CD4-positive, CD25-positive, alpha-beta regulatory T cell (primary cell): ENCODE measurements around the gene PDE8B. TPM values are rescaled to one million over a fixed set of nuclear protein-coding genes. Genes with fewer than 3 reads are reported as not detected.
"Not testable (repeated sequence)": the region's sequence is repeated elsewhere in the genome, so short reads cannot be mapped to it uniquely, and the experiment has no call there.

Source experiments
- ATAC-seq, 2 donors: fragments of 150-1000 bp; cut with Tn5 transposase; one replicate each; pipeline ENCODE4 v1.10.0; 2021; ENCODE audit warnings: low read depth in 2 of 2, moderate number of reproducible peaks in 2 of 2, moderate library complexity in 1 of 2
- DNase-seq, 3 donors: peaks; one replicate each; pipeline versions ENCODE4 v3.0.0 to v3.0.0-alpha.2; 2012 to 2022; ENCODE audit warnings: mixed read lengths in 1 of 3
- H3K27ac ChIP-seq: one replicate; pipeline ENCODE4 v1.7.0; 2013; ENCODE audit warnings: mild to moderate bottlenecking, low read length; ENCODE audit not compliant: insufficient read depth, poor library complexity, severe bottlenecking
- H3K27me3 ChIP-seq: one replicate; pipeline ENCODE4 v1.7.0; 2013; ENCODE audit warnings: low read length; ENCODE audit not compliant: control insufficient read depth, insufficient read depth
- H3K36me3 ChIP-seq: one replicate; pipeline ENCODE4 v1.7.0; 2013; ENCODE audit warnings: mild to moderate bottlenecking, low read length, moderate library complexity; ENCODE audit not compliant: control insufficient read depth, insufficient read depth
- H3K4me1 ChIP-seq: 2 replicates; pipeline ENCODE4 v1.7.0; 2013; ENCODE audit warnings: mild to moderate bottlenecking, low read length; ENCODE audit not compliant: insufficient read depth, control insufficient read depth, poor library complexity, severe bottlenecking
- H3K4me3 ChIP-seq: one replicate; pipeline ENCODE4 v1.7.0; 2013; ENCODE audit warnings: low read depth, mild to moderate bottlenecking, low read length, moderate library complexity
- H3K9me3 ChIP-seq, 2 experiments: 1 replicate in 1 of 2; 2 replicates in 1 of 2; pipeline ENCODE4 v1.7.0; 2013; ENCODE audit warnings: low read length in 2 of 2, mild to moderate bottlenecking in 1 of 2, moderate library complexity in 1 of 2; ENCODE audit not compliant: control insufficient read depth in 2 of 2
- H3K27ac Mint-ChIP-seq, 3 donors: one replicate each; pipeline ENCODE4 v1.8.0; 2020 to 2022; ENCODE audit warnings: mild to moderate bottlenecking in 3 of 3, mixed read lengths in 3 of 3, moderate library complexity in 2 of 3
- H3K27me3 Mint-ChIP-seq: one replicate; pipeline ENCODE4 v1.8.0; 2022; ENCODE audit warnings: mild to moderate bottlenecking, mixed read lengths
- H3K36me3 Mint-ChIP-seq: one replicate; pipeline ENCODE4 v1.8.0; 2020; ENCODE audit warnings: mixed read lengths
- H3K4me1 Mint-ChIP-seq, 4 donors: one replicate each; pipeline ENCODE4 v1.8.0; 2020 to 2022; ENCODE audit warnings: mixed read lengths in 4 of 4, mild to moderate bottlenecking in 1 of 4
- H3K4me3 Mint-ChIP-seq, 4 donors: one replicate each; pipeline ENCODE4 v1.8.0; 2020 to 2022; ENCODE audit warnings: mild to moderate bottlenecking in 4 of 4, mixed read lengths in 4 of 4, moderate library complexity in 3 of 4
- H3K9me3 Mint-ChIP-seq, 7 donors: one replicate each; pipeline ENCODE4 v1.8.0; 2020 to 2022; ENCODE audit warnings: mixed read lengths in 7 of 7, mild to moderate bottlenecking in 3 of 7, moderate library complexity in 2 of 7
- polyA plus RNA-seq, 4 donors: library from polyadenylated mRNA; unstranded; fragments of 300-500 nt; fragmentation: Illumina TruSeq; gene quantifications; one replicate each; pipeline ENCODE4 v1.2.3, GENCODE V29; 2021
- total RNA-seq: library from RNA; stranded (reverse); gene quantifications from one replicate; pipeline ENCODE4 v1.2.3, GENCODE V29; 2022

The PDE8B gene
- total and polyA plus RNA-seq, 5 donors from 2014 or later, result 0.03 to 0.09 TPM; not detected in 3

DNA sequence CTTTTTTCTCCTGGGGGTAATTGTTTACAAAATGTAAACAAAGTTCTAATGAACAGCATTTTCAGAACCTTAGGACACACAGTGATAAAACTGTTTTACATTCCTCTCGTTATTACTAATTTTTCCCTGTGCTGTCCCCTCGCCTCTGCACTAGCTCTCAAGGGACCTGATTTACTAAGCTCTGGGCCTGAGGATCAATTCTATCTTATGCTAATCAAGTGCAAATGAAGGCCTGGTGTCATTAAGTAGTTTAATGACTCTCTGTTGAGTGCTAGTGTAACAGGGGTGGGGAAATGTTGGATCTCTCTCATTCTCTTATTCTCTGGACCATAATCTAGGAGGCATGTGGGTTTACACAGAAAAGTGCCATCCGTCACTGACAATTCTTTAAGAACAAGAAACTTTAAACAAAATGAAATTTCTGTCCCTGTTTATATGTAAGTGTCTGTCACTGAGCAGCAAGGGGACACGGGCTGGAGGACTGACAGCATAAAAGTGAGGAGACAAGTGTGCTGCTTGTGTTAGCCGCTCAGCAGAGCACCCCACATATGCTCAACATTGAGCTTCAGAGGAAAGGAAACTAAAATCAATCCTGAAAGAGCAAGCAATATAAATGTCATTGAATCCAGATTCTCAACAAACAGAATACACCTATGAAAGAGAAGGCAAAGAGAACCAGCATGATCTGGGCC, 166.3 kb downstream of the PDE8B start:
- Histone ChIP-seq H3K27ac (no peak overlapping the region), H3K36me3 (no peaks in the 10 kb centered on the region), H3K27me3 (peaks cover 4% of the 10 kb centered on the region), H3K9me3 (no peaks in the 10 kb centered on the region), H3K4me1 (peaks cover 19% of the 10 kb centered on the region), H3K4me3 (no peak overlapping the region)
- Mint-ChIP-seq H3K4me1 (peaks cover 17 to 27% (median 21%) of the 10 kb centered on the region in 4 donors), H3K9me3 (peaks cover 0 to 2% (median 0%) of the 10 kb centered on the region in 7 donors), H3K27ac (peak overlapping the region in 1 of 3 donors; percentile 34), H3K36me3 (no peaks in the 10 kb centered on the region), H3K4me3 (no peak overlapping the region), H3K27me3 (peaks cover 8% of the 10 kb centered on the region)
- DNase-seq (no peak), ATAC-seq (no peak)

DNA sequence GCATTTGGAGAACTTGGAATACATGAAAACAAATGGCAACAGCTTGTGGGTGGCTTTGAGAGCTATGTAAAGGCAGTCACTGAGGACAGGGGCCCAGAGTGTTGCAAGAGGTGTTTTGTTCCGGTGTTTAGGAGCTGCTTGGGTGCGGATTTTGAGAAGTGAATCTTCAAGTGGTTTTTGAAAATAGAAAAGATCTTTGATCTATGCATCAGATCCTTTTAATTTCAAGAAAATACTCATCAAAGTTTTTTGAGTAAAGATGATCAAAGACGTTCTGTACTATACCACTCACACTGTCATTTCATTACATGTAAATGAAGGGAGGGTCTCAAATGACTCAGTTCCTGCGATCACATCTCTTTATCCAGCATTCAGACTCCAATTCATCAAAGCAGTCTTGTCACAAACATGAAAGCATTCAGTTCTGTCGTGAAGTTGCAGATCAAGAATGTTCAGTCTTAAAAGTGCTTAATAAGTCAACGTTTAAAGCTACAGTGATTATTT, 169.1 kb downstream of the PDE8B start:
- no peaks in the 10 kb centered on the region for H3K36me3 ChIP-seq
- H3K4me1 ChIP-seq, result peaks cover 19% of the 10 kb centered on the region
- peak; percentile 92 to 95 for ATAC-seq
- H3K4me3 Mint-ChIP-seq, result peak overlapping the region in 2 of 4 donors; percentile 23 to 76
- peaks cover 17 to 27% (median 21%) of the 10 kb centered on the region in 4 donors for H3K4me1 Mint-ChIP-seq
- no peaks in the 10 kb centered on the region for H3K9me3 ChIP-seq
- peak overlapping the region; percentile 59 to 80 (median 79) for H3K27ac Mint-ChIP-seq
- H3K27me3 ChIP-seq, result peaks cover 4% of the 10 kb centered on the region
- H3K27ac ChIP-seq, result no peak overlapping the region
- H3K4me3 ChIP-seq, result peak overlapping the region; percentile 5
- H3K9me3 Mint-ChIP-seq, result peaks cover 0 to 3% (median 0%) of the 10 kb centered on the region in 7 donors
- peak in 2 of 3 donors; percentile 54 to 92 for DNase-seq
- no peaks in the 10 kb centered on the region for H3K27me3 Mint-ChIP-seq
- H3K36me3 Mint-ChIP-seq, result no peaks in the 10 kb centered on the region

DNA sequence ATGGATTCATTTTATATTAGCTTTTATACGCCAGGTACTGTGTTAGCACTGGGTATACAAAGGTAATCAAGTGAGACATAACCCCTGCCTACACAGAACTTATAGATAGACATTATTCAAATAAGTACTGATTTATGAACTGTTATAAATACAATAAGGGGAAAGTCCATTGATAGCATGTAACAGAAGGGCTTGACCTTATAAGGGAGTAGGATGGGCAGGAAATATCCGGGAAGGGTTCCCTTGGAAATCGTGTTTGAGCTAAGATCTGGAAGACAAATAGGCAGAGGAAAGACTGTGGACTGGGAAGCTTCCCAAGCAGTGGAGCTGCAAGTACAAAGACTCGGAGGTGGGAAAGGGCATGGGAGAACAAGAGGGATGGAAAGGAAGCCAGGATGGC, 170.2 kb downstream of the PDE8B start:
- Mint-ChIP-seq H3K4me3 (no peak overlapping the region), H3K27ac (peak overlapping the region in 2 of 3 donors; percentile 15 to 59), H3K4me1 (peaks cover 17 to 27% (median 21%) of the 10 kb centered on the region in 4 donors), H3K9me3 (peaks cover 0 to 5% (median 0%) of the 10 kb centered on the region in 7 donors), H3K36me3 (peaks cover 3% of the 10 kb centered on the region), H3K27me3 (no peaks in the 10 kb centered on the region)
- DNase-seq, result no peak
- H3K27me3 ChIP-seq, result no peaks in the 10 kb centered on the region
- no peak for ATAC-seq
- H3K4me1 ChIP-seq, result peaks cover 19% of the 10 kb centered on the region
- H3K36me3 ChIP-seq, result no peaks in the 10 kb centered on the region
- H3K9me3 ChIP-seq, result no peaks in the 10 kb centered on the region
- no peak overlapping the region for H3K27ac ChIP-seq
- no peak overlapping the region for H3K4me3 ChIP-seq

DNA sequence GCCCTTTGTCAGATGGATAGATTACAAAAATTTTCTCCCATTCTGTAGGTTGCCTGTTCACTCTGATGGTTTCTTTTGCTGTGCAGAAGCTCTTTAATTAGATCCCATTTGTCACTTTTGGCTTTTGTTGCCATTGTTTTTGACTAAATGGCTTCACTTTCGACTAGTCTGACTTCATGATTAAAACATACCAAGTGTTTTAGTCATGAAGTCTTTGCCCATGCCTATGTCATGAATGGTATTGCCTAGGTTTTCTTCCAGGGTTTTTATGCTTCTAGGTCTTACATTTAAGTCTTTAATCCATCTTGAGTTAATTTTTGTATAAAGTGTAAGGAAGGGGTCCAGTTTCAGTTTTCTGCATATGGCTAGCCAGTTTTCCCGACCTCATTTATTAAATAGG, 172.9 kb downstream of the PDE8B start:
- H3K36me3 Mint-ChIP-seq, ATAC-seq, H3K9me3 ChIP-seq, H3K36me3 ChIP-seq, H3K4me3 Mint-ChIP-seq, DNase-seq, H3K27me3 ChIP-seq, H3K27ac ChIP-seq, H3K4me3 ChIP-seq, H3K27me3 Mint-ChIP-seq: not testable (repeated sequence)
- peaks cover 0 to 12% (median 2%) of the 10 kb centered on the region in 7 donors for H3K9me3 Mint-ChIP-seq
- peaks cover 19% of the 10 kb centered on the region for H3K4me1 ChIP-seq
- peak overlapping the region in 1 of 3 donors; percentile 60 for H3K27ac Mint-ChIP-seq
- peaks cover 17 to 27% (median 21%) of the 10 kb centered on the region in 4 donors for H3K4me1 Mint-ChIP-seq

DNA sequence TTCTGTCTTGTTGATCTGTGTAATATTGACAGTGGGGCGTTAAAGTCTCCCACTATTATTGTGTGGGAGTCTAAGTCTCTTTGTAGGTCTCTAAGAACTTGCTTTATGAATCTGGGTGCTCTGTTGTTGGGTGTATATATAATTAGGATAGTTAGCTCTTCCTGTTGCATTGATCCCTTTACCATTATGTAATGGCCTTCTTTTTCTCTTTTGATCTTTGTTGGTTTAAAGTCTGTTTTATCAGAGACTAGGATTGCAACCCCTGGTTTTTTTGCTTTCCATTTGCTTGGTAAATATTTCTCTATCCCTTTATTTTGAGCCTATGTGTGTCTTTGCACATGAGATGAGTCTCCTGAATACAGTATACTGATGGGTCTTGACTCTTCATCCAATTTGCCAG, 175.9 kb downstream of the PDE8B start:
- H3K27me3 ChIP-seq, H3K27me3 Mint-ChIP-seq, DNase-seq, H3K4me3 ChIP-seq, H3K36me3 ChIP-seq, H3K27ac ChIP-seq, ATAC-seq, H3K27ac Mint-ChIP-seq, H3K9me3 ChIP-seq, H3K4me1 Mint-ChIP-seq, H3K4me1 ChIP-seq, H3K4me3 Mint-ChIP-seq, H3K36me3 Mint-ChIP-seq: not testable (repeated sequence)
- H3K9me3 Mint-ChIP-seq, result peaks cover 0 to 15% (median 2%) of the 10 kb centered on the region in 7 donors

DNA sequence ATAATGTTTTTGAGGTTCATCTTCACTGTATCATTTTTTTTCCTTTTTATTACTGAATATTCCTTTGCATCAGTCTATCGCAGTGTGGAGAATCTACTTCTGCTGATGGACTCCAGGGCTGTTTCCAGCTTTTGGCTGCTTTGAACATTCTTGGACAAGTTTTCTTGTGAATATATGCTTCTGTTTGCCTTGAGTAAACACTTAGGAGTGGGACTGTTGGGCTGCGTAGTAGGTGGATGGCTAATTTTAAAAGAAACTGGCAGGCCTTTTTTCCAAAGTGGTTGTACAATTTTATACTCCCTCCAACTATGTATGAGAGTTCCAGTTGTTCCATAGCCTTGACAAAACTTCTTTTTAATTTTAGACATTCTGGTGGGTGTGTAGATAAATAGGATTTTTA, 179.3 kb downstream of the PDE8B start:
- peaks cover 0 to 19% (median 2%) of the 10 kb centered on the region in 7 donors for H3K9me3 Mint-ChIP-seq
- Histone ChIP-seq H3K36me3 (no peaks in the 10 kb centered on the region), H3K4me3 (no peak overlapping the region), H3K27me3 (no peaks in the 10 kb centered on the region), H3K27ac (no peak overlapping the region), H3K4me1 (no peaks in the 10 kb centered on the region), H3K9me3 (no peaks in the 10 kb centered on the region)
- no peaks in the 10 kb centered on the region for H3K27me3 Mint-ChIP-seq
- ATAC-seq, result no peak
- no peak for DNase-seq
- no peaks in the 10 kb centered on the region for H3K4me1 Mint-ChIP-seq
- H3K36me3 Mint-ChIP-seq, result peaks cover 6% of the 10 kb centered on the region
- H3K27ac Mint-ChIP-seq, result no peak overlapping the region
- H3K4me3 Mint-ChIP-seq, result no peak overlapping the region

DNA sequence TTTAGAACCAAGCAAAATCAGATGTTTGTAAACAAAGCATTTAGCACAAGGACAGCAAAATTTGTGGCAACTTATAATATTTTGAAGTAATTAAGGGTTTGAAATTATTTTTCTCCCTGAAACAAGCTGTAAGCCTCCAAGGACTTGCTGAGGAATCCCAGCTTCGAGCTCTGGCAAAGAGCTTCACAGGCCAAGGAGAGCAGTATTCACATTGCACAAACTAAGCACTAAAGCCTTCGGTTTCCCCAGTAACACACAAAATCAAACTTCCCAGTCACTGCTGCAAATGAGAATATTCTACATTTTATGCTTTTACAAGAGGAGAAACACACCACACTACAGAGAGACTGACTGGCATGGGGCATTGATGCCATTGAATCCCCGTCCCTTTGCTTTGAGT, 179.7 kb downstream of the PDE8B start:
- Mint-ChIP-seq H3K4me3 (no peak overlapping the region), H3K27me3 (no peaks in the 10 kb centered on the region), H3K4me1 (no peaks in the 10 kb centered on the region), H3K36me3 (peaks cover 6% of the 10 kb centered on the region), H3K27ac (no peak overlapping the region), H3K9me3 (peaks cover 0 to 17% (median 2%) of the 10 kb centered on the region in 7 donors)
- Histone ChIP-seq H3K27me3 (no peaks in the 10 kb centered on the region), H3K9me3 (no peaks in the 10 kb centered on the region), H3K4me3 (no peak overlapping the region), H3K27ac (no peak overlapping the region), H3K36me3 (no peaks in the 10 kb centered on the region), H3K4me1 (no peaks in the 10 kb centered on the region)
- no peak for ATAC-seq
- no peak for DNase-seq

DNA sequence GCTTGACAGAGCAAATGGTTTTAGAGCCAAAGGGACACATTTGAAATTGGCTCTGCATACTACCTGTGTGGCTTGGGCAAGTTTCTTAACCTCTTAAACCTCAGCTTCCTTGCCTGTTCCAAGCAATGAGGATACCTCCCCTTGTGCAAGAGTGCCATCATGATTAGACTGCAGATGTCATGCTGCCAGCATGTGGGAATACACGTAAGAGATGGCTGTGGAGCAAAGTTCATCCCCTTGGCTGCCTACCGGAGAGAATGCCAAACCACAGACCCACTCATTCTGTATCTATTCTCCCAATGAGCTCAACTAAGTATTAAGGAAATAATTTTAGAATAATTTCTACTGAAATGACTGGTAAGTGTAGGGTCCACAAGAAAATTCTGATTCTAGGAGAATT, 180.3 kb downstream of the PDE8B start:
- H3K4me3 ChIP-seq, result no peak overlapping the region
- Mint-ChIP-seq H3K36me3 (peaks cover 4% of the 10 kb centered on the region), H3K27ac (no peak overlapping the region), H3K27me3 (no peaks in the 10 kb centered on the region), H3K4me3 (no peak overlapping the region), H3K9me3 (peaks cover 0 to 14% (median 2%) of the 10 kb centered on the region in 7 donors), H3K4me1 (no peaks in the 10 kb centered on the region)
- no peaks in the 10 kb centered on the region for H3K36me3 ChIP-seq
- no peaks in the 10 kb centered on the region for H3K9me3 ChIP-seq
- H3K27ac ChIP-seq, result no peak overlapping the region
- no peak for ATAC-seq
- no peak for DNase-seq
- no peaks in the 10 kb centered on the region for H3K27me3 ChIP-seq
- no peaks in the 10 kb centered on the region for H3K4me1 ChIP-seq
